ENCODE results near the gene CDH23.

Gene CDH23

GRCh38 chr10:71370031-71370430 is 26.7 kb upstream of the CDH23 start:
- TF ChIP-seq CTCF (IDR thresholded peaks at IDR 0.05) (no peak), ZFX (IDR thresholded peaks at IDR 0.05; ENCODE audit: borderline replicate concordance) (no peak)
- H3K27ac ChIP-seq, result no peak overlapping the region

- H3K27ac ChIP-seq, result no peak overlapping the region
Measured at GRCh38 chr10:71371750-71372166, 25.0 kb upstream of the CDH23 start.

GRCh38 chr10:71372882-71373495 is 23.7 kb upstream of the CDH23 start:
- TF ChIP-seq CTCF (IDR thresholded peaks at IDR 0.05) (no peak), ZFX (IDR thresholded peaks at IDR 0.05; ENCODE audit: borderline replicate concordance) (no peak)

More at GRCh38 chr10:71371750-71372166, 25.0 kb upstream of the CDH23 start:
- TF ChIP-seq CTCF (IDR thresholded peaks at IDR 0.05) (no peak), ZFX (IDR thresholded peaks at IDR 0.05; ENCODE audit: borderline replicate concordance) (no peak)

GRCh38 chr10:71374481-71375233 is 22.1 kb upstream of the CDH23 start:
- TF ChIP-seq CTCF (IDR thresholded peaks at IDR 0.05), result no peak
- TF ChIP-seq ZFX (IDR thresholded peaks at IDR 0.05; ENCODE audit: borderline replicate concordance), result no peak

More at GRCh38 chr10:71372882-71373495, 23.7 kb upstream of the CDH23 start:
- H3K27ac ChIP-seq, result no peak overlapping the region

GRCh38 chr10:71375952-71376351 is 20.8 kb upstream of the CDH23 start:
- TF ChIP-seq ZFX (IDR thresholded peaks at IDR 0.05; ENCODE audit: borderline replicate concordance) (no peak), CTCF (IDR thresholded peaks at IDR 0.05) (no peak)

More at GRCh38 chr10:71374481-71375233, 22.1 kb upstream of the CDH23 start:
- H3K27ac ChIP-seq, result no peak overlapping the region

GRCh38 chr10:71378336-71379117 is 18.2 kb upstream of the CDH23 start:
- H3K27ac ChIP-seq, result peak overlapping the region; percentile 83; the same call in 1 of the 2 replicates

More at GRCh38 chr10:71375952-71376351, 20.8 kb upstream of the CDH23 start:
- no peak overlapping the region for H3K27ac ChIP-seq

More at GRCh38 chr10:71378336-71379117, 18.2 kb upstream of the CDH23 start:
- TF ChIP-seq ZFX (IDR thresholded peaks at IDR 0.05; ENCODE audit: borderline replicate concordance) (no peak), CTCF (IDR thresholded peaks at IDR 0.05) (no peak)

Data from 22Rv1 (cell line).